Adrenal gland (tissue), 5 donors: ENCODE measurements around the gene HECW1.

Experiments
- POLR2A ChIP-seq, 2 donors: fragments of 450-650 bp; IDR thresholded peaks; one replicate each; pipeline ENCODE4 v1.6.1; 2017; ENCODE audit warnings: antibody characterized with exemption in 2 of 2, mild to moderate bottlenecking in 2 of 2, moderate library complexity in 1 of 2
- TF ChIP-seq, protein P1 (sequence below), 6 experiments: fragments of 450-650 bp in 4 of 6; fragments of 200-600 bp in 2 of 6; sonication (generic) in 1 of 6; IDR thresholded peaks; 1 replicate in 5 of 6; 2 replicates in 1 of 6; pipeline versions ENCODE4 v1.5.1 to v1.8.0; 2016 to 2021; ENCODE audit warnings: antibody characterized with exemption in 6 of 6, mild to moderate bottlenecking in 2 of 6, moderate library complexity in 1 of 6
- donor health status: DM: no; HTN: no; CAD: no.

DNA sequence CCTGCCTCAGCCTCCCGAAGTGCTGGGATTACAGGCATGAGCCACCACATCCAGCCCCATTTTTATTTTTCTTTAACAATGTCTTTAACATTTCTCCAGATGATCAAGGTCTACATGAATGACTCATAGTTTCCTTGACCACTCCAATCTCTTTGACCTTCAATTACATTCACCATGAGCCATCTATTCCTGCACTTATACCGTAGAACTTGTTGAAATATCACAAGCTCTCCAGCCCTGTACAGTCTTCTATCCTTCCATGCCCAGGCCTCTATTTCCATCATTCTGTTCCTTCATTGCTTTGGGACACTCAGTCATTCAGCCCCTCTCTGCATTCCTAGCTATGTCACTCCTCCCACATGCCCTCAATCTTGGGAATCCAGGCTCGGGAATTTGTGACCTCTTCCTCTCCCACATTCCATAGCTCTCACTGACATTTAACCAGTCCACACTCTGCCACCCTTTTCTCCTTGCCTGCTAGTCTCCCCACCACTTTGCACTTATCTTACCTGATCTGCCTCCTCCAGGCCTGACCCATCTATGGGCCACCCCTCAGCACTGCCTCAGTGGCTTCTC lies 318.7 kb downstream of the HECW1 start:
- TF ChIP-seq, protein P1, sequence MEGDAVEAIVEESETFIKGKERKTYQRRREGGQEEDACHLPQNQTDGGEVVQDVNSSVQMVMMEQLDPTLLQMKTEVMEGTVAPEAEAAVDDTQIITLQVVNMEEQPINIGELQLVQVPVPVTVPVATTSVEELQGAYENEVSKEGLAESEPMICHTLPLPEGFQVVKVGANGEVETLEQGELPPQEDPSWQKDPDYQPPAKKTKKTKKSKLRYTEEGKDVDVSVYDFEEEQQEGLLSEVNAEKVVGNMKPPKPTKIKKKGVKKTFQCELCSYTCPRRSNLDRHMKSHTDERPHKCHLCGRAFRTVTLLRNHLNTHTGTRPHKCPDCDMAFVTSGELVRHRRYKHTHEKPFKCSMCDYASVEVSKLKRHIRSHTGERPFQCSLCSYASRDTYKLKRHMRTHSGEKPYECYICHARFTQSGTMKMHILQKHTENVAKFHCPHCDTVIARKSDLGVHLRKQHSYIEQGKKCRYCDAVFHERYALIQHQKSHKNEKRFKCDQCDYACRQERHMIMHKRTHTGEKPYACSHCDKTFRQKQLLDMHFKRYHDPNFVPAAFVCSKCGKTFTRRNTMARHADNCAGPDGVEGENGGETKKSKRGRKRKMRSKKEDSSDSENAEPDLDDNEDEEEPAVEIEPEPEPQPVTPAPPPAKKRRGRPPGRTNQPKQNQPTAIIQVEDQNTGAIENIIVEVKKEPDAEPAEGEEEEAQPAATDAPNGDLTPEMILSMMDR (IDR thresholded peaks at IDR 0.05): no peak
- no peak for TF ChIP-seq POLR2A (IDR thresholded peaks at IDR 0.05)
